Colonic mucosa (tissue), 4 donors: ENCODE results near the gene STK32B. TPM values are rescaled to one million over a fixed set of nuclear protein-coding genes. Genes with fewer than 3 reads are reported as not detected.

Experiments
- DNase-seq: peaks from one replicate; pipeline ENCODE4 v3.0.0-alpha.2; 2020
- H3K27ac ChIP-seq: fragments of 200-600 bp; one replicate; pipeline ENCODE4 v1.8.0; 2021
- H3K27me3 ChIP-seq: fragments of 200-600 bp; one replicate; pipeline ENCODE4 v1.8.0; 2021
- H3K36me3 ChIP-seq: fragments of 200-600 bp; one replicate; pipeline ENCODE4 v1.8.0; 2021
- H3K4me1 ChIP-seq: fragments of 200-600 bp; one replicate; pipeline ENCODE4 v1.8.0; 2021; ENCODE audit warnings: mild to moderate bottlenecking
- H3K4me3 ChIP-seq: fragments of 200-600 bp; one replicate; pipeline ENCODE4 v1.8.0; 2021
- H3K9ac ChIP-seq, 2 donors: one replicate each; pipeline ENCODE4 v1.7.0; 2013; ENCODE audit warnings: control low read depth in 2 of 2, low read depth in 2 of 2, low read length in 2 of 2
- H3K9me3 ChIP-seq: fragments of 200-600 bp; one replicate; pipeline ENCODE4 v1.8.0; 2021
- CTCF ChIP-seq: fragments of 200-600 bp; IDR thresholded peaks from one replicate; pipeline ENCODE4 v1.8.0; 2022; ENCODE audit warnings: antibody characterized with exemption, mild to moderate bottlenecking
- intact Hi-C: fragments of 100-400 bp; cut with DNase I; formaldehyde crosslinking; loops from one replicate; pipeline ENCODE4 v1.14.1; 2022
- total RNA-seq, 2 donors: library from RNA; stranded (reverse); fragmentation: NEBNext Ultra II Directional in 1 of 2; extraction: Animal tissue kit (Norgen Biotek cat#: 25700) in 1 of 2; gene quantifications; one replicate each; pipeline ENCODE4 v1.2.1, GENCODE V29; 2021
- donor health status: healthy.
- donor health status: DM: no; HTN: no; CAD: no.
- donor health status: DM: no; HTN: no; CAD: no.

Gene STK32B
- total RNA-seq, 2 donors from 2014 or later: 0.64 to 0.82 TPM

GRCh38 chr4:5532100-5532499 is 480.8 kb downstream of the STK32B start:
- intact Hi-C loops: no loop called here
- Histone ChIP-seq H3K27me3 (no peaks in the 10 kb centered on the region), H3K36me3 (no peaks in the 10 kb centered on the region), H3K4me1 (no peaks in the 10 kb centered on the region), H3K27ac (no peak overlapping the region), H3K4me3 (no peak overlapping the region), H3K9me3 (no peaks in the 10 kb centered on the region), H3K9ac (no peak overlapping the region)
- DNase-seq: no peak
- no peak for TF ChIP-seq CTCF

GRCh38 chr4:5539584-5539983 is 488.3 kb downstream of the STK32B start:
- H3K4me1 ChIP-seq: no peaks in the 10 kb centered on the region
- no peak overlapping the region for H3K27ac ChIP-seq
- no peak overlapping the region for H3K9ac ChIP-seq
- no peak for TF ChIP-seq CTCF
- H3K27me3 ChIP-seq: no peaks in the 10 kb centered on the region
- H3K4me3 ChIP-seq: no peak overlapping the region
- DNase-seq: no peak
- H3K9me3 ChIP-seq: no peaks in the 10 kb centered on the region
- no peaks in the 10 kb centered on the region for H3K36me3 ChIP-seq
- intact Hi-C loops: no loop called here

GRCh38 chr4:5541169-5541568 is 489.9 kb downstream of the STK32B start:
- H3K36me3 ChIP-seq: no peaks in the 10 kb centered on the region
- H3K9me3 ChIP-seq: no peaks in the 10 kb centered on the region
- H3K4me3 ChIP-seq: no peak overlapping the region
- no peaks in the 10 kb centered on the region for H3K4me1 ChIP-seq
- H3K27ac ChIP-seq: no peak overlapping the region
- H3K9ac ChIP-seq: no peak overlapping the region
- DNase-seq: no peak
- no peaks in the 10 kb centered on the region for H3K27me3 ChIP-seq
- no peak for TF ChIP-seq CTCF
- intact Hi-C loops: no loop called here

- no peak overlapping the region for H3K27ac ChIP-seq
- H3K4me1 ChIP-seq: no peaks in the 10 kb centered on the region
- no peak overlapping the region for H3K9ac ChIP-seq
- no peaks in the 10 kb centered on the region for H3K9me3 ChIP-seq
- no peaks in the 10 kb centered on the region for H3K36me3 ChIP-seq
- no peak for DNase-seq
- H3K27me3 ChIP-seq: no peaks in the 10 kb centered on the region
- intact Hi-C loops: no loop called here
- no peak overlapping the region for H3K4me3 ChIP-seq
- no peak for TF ChIP-seq CTCF
Observed at GRCh38 chr4:5543681-5544080, 492.4 kb downstream of the STK32B start.

- Histone ChIP-seq H3K36me3 (no peaks in the 10 kb centered on the region), H3K9ac (no peak overlapping the region), H3K4me1 (no peaks in the 10 kb centered on the region), H3K4me3 (no peak overlapping the region), H3K9me3 (no peaks in the 10 kb centered on the region), H3K27me3 (no peaks in the 10 kb centered on the region), H3K27ac (no peak overlapping the region)
- no peak for TF ChIP-seq CTCF
- intact Hi-C loops: no loop called here
- DNase-seq: no peak
Observed at GRCh38 chr4:5544762-5545161, 493.5 kb downstream of the STK32B start.

GRCh38 chr4:5545271-5545670 is 494.0 kb downstream of the STK32B start:
- Histone ChIP-seq H3K36me3 (no peaks in the 10 kb centered on the region), H3K27me3 (no peaks in the 10 kb centered on the region), H3K4me1 (no peaks in the 10 kb centered on the region), H3K4me3 (no peak overlapping the region), H3K27ac (no peak overlapping the region), H3K9me3 (no peaks in the 10 kb centered on the region), H3K9ac (no peak overlapping the region)
- intact Hi-C loops: no loop called here
- no peak for DNase-seq
- no peak for TF ChIP-seq CTCF
